NCI-H2081 (cell line): Measurements from ENCODE around the gene IRAK3.
"Not testable (repeated sequence)": the region's sequence is repeated elsewhere in the genome, so short reads cannot be mapped to it uniquely, and the experiment has no call there.

Source experiments
- DNase-seq, 2 experiments: peaks; one replicate each; lab custom pipeline; 2025; lab: John Stamatoyannopoulos, UW

IRAK3 gene

GRCh38 chr12:66174391-66175325 is 14.4 kb upstream of the IRAK3 start:
- DNase-seq, result not testable (repeated sequence)

DNA sequence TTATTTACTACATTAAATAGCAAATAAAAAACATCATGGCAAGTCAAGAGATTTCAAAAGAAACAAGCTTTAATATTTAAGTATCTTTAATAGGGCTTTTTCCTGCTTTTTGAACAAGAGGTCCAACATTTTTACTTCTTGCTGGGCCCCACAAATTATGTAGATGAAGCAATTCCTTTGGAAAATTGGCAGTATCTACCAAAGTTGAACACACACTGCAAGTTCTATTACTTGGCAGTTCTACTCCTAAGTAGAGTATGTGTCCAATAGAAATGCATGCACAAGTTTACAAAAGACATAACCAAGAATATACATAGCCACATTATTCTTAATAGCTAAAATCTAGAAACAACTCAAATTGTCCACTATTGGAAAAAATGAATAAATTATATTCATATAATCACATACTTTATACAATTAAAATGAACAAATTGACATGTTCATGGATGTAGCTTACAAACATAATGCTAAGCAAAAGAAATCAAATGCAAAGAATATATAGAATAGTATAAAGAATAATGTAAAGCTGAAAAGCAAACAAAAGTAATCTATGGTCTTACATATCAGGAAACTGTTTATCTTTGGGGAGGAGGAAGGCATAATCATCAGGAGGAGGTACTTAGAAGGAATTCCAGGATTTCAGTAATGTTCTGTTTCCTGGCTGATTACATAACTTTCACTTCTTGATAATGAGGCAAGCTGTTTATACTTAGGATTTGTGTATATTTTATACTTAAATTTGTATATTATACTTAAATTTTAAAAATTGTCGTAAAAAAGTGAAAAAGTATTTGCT is 12.7 kb upstream of the IRAK3 start:
- DNase-seq, result no peak

DNA sequence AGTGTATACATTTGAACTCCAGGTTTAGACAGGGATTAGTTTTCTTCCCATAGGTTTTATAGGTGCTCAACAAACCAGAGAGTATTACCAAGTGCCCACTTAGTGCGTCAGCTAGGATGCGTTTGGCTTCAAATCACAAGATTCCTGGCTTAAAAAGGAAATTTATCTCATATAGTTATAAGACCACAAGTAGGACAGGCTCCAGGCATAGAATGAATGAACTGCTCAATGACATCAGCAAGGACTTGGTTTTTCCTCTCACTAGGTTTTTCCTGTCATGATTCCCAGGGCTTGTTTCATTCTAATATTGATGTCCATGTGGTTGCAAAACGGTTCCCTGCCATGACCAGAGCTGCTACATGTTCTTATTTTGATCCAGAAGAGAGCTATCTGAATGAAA is 6.1 kb upstream of the IRAK3 start:
- DNase-seq, result no peak

- not testable (repeated sequence) for DNase-seq
These were observed 4.2 kb upstream of the IRAK3 start for GRCh38 chr12:66184822-66185221.

DNA sequence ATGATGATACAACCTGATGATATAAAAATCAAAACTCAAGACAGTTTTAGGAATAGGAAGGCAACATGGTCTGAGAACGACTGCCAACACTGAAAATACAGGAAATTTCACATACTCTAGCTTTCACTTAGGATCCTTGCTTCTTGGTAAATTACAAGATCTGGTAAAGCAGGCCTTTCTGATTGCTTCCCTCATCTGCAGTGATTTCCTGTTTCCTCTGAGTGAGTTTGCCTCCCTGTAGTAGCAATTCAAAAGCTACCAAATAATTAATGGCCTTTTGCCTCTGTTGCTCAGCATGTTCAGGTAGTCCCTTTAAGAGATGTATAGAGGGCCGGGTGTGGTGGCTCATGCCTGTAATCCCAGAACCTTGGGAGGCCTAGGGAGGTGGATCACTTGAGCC is 2.0 kb upstream of the IRAK3 start:
- no peak for DNase-seq

GRCh38 chr12:66187821-66188220 is 1.2 kb upstream of the IRAK3 start:
- DNase-seq, result no peak

GRCh38 chr12:66189486-66189843 is 451 bp downstream of the IRAK3 start:
- DNase-seq, result no peak

DNA sequence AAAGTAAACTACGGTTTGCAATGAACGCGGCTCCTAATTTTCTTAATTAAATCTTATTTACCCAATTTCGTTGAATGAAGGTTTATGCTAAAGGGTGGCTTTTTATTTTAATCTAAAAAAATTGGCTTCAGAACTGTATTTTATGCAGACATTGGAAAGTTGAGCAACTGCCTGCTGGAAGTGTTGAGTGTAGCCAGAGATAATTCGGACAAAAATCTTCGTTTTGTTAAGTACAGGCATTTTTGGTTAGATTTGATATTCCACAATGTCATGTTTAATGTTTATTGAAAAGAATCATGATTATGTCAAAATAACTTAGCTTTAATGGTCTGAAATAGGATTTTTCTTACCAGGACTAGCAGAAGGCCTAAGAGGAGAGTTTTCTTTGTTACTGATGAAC is 875 bp downstream of the IRAK3 start:
- no peak for DNase-seq

GRCh38 chr12:66190519-66191370 is 1.7 kb downstream of the IRAK3 start:
- peak in 1 of 2 experiments; percentile 62 for DNase-seq

DNA sequence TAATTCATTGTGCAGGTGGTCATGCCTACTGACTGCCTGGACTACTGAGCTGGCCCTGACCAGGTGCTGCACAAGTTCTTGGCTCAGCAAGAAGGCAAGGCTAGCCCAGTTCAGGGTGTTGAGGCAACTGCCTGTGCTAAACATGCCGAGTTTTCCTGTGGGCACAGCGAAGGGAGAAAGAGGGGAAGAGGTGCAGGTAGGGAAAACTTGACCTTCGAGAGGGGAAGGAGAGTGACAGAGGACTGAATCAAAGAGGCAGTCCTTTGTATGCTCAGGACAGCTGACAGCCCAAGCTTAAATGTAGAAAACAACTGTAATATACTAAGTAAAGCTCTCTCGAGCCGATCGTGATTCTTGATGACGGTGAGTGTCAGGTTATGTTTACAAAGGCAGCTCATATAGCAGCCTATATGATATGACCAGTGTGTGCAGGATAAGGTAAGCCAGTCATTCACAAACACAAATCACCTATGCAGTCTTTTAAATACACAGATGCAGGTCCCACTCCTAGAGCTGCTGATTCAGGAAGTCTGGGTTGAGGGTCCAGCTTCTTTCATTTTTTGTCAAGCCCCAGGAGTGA is 2.6 kb downstream of the IRAK3 start:
- peak in 1 of 2 experiments; percentile 61 for DNase-seq

- no peak for DNase-seq
These were observed 5.1 kb downstream of the IRAK3 start for GRCh38 chr12:66194122-66194521.

DNA sequence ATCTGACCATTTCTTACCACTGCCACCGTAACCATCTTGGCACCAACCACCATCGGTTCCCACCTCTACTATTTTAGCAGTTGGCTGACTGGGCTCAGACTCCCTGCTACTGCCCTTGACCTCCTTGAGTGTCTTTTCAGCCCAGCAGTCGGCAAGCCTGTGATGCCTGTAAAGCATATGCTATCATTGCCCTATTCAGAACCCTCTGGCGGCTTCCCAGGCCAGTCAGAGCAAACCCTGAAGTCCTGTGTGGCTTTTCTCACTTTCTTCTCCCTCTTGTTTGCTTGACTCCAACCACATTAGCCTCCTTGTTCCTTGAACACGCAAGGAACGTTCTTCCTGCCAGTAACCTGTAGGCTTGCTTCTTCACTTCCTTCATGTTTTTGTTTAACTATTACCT is 6.2 kb downstream of the IRAK3 start:
- no peak for DNase-seq

DNA sequence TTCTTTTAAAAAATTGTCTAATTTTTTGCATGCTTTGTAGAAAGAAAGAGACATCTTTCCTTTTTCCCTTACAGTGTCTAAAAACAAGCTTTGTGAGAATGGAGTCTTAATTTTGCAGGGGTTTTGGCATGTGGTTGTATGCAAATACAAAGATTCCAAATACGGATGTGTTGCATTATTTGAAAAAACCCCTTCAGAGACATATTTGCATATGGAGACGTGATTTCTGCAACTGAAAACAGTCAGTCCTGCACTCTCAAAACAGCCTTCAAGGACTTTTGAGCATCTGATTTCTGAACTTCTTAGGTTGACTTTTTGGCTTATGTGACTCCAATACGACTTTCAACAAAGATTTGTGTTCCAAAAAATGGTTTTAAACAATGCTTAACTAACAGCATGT is 7.8 kb downstream of the IRAK3 start:
- DNase-seq, result no peak

DNA sequence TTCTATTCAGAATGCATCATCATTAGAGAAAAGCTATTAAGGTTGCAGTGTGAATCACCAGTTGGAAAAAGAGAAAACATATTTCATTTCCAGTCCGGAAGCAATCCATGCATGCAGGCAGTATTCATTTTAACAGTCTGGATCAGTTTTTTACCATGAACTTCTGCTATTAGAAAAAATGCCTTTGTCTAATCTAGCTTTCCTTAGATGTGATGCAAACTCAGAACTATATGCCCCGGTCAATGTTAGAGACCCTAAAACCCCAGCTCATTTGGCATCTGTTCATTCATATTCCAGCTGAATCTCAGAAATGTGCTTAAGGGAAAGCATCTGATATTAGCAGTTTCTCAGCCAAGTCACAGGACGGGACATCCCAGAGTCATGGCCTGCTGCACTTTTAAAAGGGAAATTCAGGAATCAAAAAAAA is 8.5 kb downstream of the IRAK3 start:
- DNase-seq, result no peak

DNA sequence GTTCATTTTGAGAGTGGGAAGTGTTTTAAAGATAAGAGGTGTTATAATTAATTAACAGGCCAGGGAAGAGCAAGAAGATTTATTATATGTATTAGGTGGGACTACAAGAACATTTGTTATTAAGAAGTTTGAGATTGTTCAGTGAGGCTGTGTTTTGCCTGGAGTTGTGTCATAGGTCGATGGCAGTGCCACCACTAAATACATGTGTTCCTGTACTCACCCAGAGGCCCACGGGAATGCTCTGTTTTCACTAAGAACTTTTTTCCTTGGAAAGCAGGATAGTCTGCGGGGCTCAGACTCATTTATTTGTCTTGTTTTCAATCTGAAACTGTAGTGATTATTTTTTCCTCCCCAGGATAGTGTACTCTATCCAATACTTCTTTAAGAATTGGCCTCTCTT is 10.1 kb downstream of the IRAK3 start:
- no peak for DNase-seq

DNA sequence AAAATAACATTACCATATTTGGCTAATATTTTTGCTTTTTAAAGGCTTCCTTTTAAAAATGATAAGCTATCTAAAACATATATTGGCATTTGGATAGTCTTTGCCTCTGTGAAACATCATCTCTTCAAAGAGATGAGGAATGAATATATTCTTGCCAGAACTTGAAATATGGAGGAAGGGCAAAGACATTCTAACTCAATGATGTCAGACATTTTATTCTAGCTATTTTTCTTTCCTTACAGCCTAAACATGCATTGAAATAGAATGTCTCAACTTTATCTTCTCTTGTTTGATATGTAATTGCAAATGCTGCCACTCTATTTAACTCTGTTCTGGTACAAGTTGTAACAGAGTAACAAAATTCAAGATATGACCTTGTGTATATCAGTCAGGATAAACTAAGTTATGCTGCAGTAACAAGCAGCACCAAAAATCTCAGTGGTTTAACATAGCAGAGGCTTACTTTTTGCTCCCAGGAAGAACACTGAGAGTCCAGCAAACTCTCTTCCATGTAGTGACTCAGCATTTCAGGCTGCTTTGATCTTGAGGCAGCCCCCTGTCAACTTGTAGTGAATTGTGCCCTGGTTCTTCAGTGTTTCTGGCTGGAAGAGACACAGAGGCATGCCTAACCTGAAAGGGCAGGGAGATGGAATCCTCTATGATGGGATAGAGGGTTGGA is 11.0 kb downstream of the IRAK3 start:
- no peak for DNase-seq

DNA sequence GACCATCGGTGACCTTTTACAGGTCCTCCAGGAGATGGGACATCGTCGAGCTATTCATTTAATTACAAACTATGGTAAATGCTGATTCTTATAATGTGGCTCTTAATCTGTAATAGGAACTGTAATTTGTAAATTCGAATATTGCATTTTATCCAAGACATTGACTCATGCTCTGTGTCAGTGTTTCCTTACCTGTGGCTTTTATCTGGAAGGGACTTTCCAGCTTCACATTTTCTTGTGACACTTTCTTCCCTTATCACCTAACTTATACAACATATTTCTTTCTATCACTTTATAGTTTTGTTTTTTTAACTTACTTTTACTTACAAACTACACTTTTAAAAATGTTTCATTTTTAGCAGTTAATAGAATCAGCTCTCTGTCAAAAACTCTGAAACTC is 14.8 kb downstream of the IRAK3 start:
- no peak for DNase-seq

DNA sequence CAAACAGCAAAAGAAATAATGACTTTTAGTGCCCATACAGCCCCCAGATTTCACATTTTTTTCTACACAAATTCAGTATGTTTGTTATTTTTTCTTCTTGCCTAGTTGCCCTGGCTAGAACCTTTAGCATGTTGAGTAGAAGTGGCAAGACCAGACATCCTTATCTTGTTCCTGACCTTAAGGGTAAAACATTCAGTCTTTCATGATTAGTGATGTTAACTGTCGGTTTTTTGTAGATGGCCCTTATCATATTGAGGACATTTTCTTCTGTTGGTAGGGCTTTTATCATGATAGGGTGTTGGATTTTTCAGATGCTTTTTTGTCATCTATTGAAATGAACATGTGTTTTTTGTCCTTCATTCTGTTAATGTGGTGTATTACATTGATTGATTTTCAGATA is 17.1 kb downstream of the IRAK3 start:
- no peak for DNase-seq

- DNase-seq, result no peak
These were observed 21.8 kb downstream of the IRAK3 start for GRCh38 chr12:66210840-66211239.

DNA sequence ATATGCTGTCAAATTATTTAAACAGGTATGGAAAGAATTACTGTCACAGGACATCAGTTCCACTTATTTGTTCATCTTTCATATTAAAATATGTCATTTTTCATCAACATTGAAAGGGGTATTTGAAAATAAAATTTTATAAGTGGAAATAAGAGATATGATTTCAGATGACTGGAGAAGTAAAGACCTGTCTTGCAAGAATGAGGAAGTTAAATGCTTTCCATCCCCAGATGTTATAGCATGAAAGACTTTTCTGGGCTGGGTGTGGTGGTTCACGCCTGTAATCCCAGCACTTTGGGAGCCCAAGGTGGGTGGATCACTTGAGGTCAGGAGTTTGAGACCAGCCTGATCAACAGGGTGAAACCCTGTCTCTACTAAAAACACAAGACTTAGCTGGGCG is 22.6 kb downstream of the IRAK3 start:
- DNase-seq, result not testable (repeated sequence)

DNA sequence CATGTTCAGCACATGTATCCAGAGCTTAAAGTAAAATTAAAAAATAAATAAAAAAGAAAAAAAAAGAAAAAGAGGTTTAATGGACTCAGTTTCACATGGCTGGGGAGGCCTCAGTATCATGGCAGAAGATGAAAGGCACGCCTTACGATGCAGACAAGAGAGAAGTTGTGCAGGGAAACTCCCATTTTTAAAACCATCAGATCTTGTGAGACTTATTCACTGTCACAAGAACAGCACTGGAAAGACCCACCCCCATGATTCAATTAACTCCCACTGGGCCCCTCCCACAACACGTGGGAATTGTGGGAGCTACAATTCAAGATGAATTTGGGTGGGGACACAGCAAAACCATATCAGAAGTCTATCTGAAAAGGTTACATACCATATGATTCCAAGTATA is 24.0 kb downstream of the IRAK3 start:
- not testable (repeated sequence) for DNase-seq
